DOHH2 (cell line): Measurements from ENCODE around the gene CEACAM19.

Experiments used
- H3F3A ChIP-seq: fragments of 200-600 bp; sonication (generic), shearing (Covaris generic); 2 replicates; pipeline ENCODE4 v1.6.0; 2016; ENCODE audit warnings: antibody characterized with exemption, mild to moderate bottlenecking; ENCODE audit not compliant: control insufficient read depth, insufficient read depth
- H3K27ac ChIP-seq: fragments of 200-600 bp; sonication (generic); 2 replicates; pipeline ENCODE4 v1.5.1; 2014; ENCODE audit warnings: low read depth, mild to moderate bottlenecking, low read length, moderate library complexity
- H3K27me3 ChIP-seq: fragments of 200-600 bp; sonication (generic); 2 replicates; pipeline ENCODE4 v1.6.1; 2014; ENCODE audit warnings: mild to moderate bottlenecking, low read length, mixed read lengths; ENCODE audit not compliant: control insufficient read depth
- H3K36me3 ChIP-seq: fragments of 200-600 bp; sonication (generic); 2 replicates; pipeline ENCODE4 v1.6.1; 2014; ENCODE audit warnings: mild to moderate bottlenecking, low read length, moderate library complexity, mixed read lengths; ENCODE audit not compliant: control insufficient read depth
- H3K4me1 ChIP-seq: fragments of 200-600 bp; sonication (generic); 2 replicates; pipeline ENCODE4 v1.6.1; 2014; ENCODE audit warnings: mild to moderate bottlenecking, low read length, mixed read lengths; ENCODE audit not compliant: control insufficient read depth
- H3K4me2 ChIP-seq: fragments of 200-600 bp; sonication (generic); 2 replicates; pipeline ENCODE4 v1.6.0; 2014; ENCODE audit warnings: mild to moderate bottlenecking, low read length, moderate library complexity
- H3K4me3 ChIP-seq: fragments of 200-600 bp; sonication (generic); 2 replicates; pipeline ENCODE4 v1.5.1; 2014; ENCODE audit warnings: mild to moderate bottlenecking, low read length, mixed read lengths
- H3K79me2 ChIP-seq: fragments of 200-600 bp; sonication (generic); 2 replicates; pipeline ENCODE4 v1.6.1; 2014; ENCODE audit warnings: mild to moderate bottlenecking, low read length, mixed read lengths; ENCODE audit not compliant: control insufficient read depth
- H3K9me2 ChIP-seq: fragments of 200-600 bp; sonication (generic); replicated peaks from 2 replicates; pipeline ENCODE4 v1.6.1; 2014; ENCODE audit warnings: mild to moderate bottlenecking, low read length, mixed read lengths; ENCODE audit not compliant: control insufficient read depth
- H3K9me3 ChIP-seq: fragments of 200-600 bp; sonication (generic); 2 replicates; pipeline ENCODE4 v1.6.1; 2014; ENCODE audit warnings: antibody characterized with exemption, low read length, mixed read lengths; ENCODE audit not compliant: control insufficient read depth, insufficient read depth
- H4K20me1 ChIP-seq: fragments of 200-600 bp; sonication (generic); 2 replicates; pipeline ENCODE4 v1.6.0; 2014; ENCODE audit warnings: low read depth, mild to moderate bottlenecking, antibody characterized with exemption, low read length, moderate library complexity; ENCODE audit not compliant: control insufficient read depth, insufficient read depth
- EZH2phosphoT487 ChIP-seq: fragments of 200-600 bp; sonication (generic); IDR thresholded peaks from 2 replicates; pipeline ENCODE4 v1.6.1; 2017; ENCODE audit warnings: borderline replicate concordance, mild to moderate bottlenecking, antibody characterized with exemption, low read length, moderate library complexity, mixed read lengths
- TF ChIP-seq, protein P1 (sequence below): fragments of 200-600 bp; sonication (generic); IDR thresholded peaks from one replicate; pipeline ENCODE4 v1.5.1; 2014; ENCODE audit warnings: antibody characterized with exemption, mild to moderate bottlenecking, low read depth, low read length; ENCODE audit not compliant: poor library complexity, severe bottlenecking

CEACAM19 gene

GRCh38 chr19:44732235-44733014 lies 61.1 kb downstream of the CEACAM19 start:
- Histone ChIP-seq H4K20me1 (no peaks in the 10 kb centered on the region), H3K79me2 (no peaks in the 10 kb centered on the region), H3F3A (no peaks in the 10 kb centered on the region), H3K27me3 (peaks cover 3% of the 10 kb centered on the region; the same call in 1 of the 2 replicates), H3K36me3 (no peaks in the 10 kb centered on the region), H3K4me1 (peaks cover 12% of the 10 kb centered on the region), H3K4me3 (no peak overlapping the region), H3K9me3 (no peaks in the 10 kb centered on the region), H3K27ac (no peak overlapping the region), H3K9me2 (no peaks in the 10 kb centered on the region), H3K4me2 (no peak overlapping the region)
- no peak for TF ChIP-seq EZH2phosphoT487
- TF ChIP-seq, protein P1, sequence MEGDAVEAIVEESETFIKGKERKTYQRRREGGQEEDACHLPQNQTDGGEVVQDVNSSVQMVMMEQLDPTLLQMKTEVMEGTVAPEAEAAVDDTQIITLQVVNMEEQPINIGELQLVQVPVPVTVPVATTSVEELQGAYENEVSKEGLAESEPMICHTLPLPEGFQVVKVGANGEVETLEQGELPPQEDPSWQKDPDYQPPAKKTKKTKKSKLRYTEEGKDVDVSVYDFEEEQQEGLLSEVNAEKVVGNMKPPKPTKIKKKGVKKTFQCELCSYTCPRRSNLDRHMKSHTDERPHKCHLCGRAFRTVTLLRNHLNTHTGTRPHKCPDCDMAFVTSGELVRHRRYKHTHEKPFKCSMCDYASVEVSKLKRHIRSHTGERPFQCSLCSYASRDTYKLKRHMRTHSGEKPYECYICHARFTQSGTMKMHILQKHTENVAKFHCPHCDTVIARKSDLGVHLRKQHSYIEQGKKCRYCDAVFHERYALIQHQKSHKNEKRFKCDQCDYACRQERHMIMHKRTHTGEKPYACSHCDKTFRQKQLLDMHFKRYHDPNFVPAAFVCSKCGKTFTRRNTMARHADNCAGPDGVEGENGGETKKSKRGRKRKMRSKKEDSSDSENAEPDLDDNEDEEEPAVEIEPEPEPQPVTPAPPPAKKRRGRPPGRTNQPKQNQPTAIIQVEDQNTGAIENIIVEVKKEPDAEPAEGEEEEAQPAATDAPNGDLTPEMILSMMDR: no peak
